GM19438 (cell line): ENCODE data around the gene MLNR.

Experiments used
- ATAC-seq: cut with Tn5 transposase; IDR thresholded peaks from one replicate; pipeline ENCODE4 v1.9.1; 2021; ENCODE audit warnings: low read depth; ENCODE audit not compliant: unreplicated experiment

MLNR gene

GRCh38 chr13:49220036-49220855 lies at the start of gene MLNR:
TSS of gene MLNR (plus strand) at chr13:49220338. CDS start at chr13:49220338, 0 bp downstream.
- ATAC-seq: no peak

- ATAC-seq: no peak
Measured at GRCh38 chr13:49171359-49171758, 48.8 kb upstream of the MLNR start.

- no peak for ATAC-seq
Measured at GRCh38 chr13:49183672-49184325, 36.3 kb upstream of the MLNR start.

- ATAC-seq: no peak
Measured at GRCh38 chr13:49184621-49185020, 35.5 kb upstream of the MLNR start.

GRCh38 chr13:49185264-49185663 lies 34.9 kb upstream of the MLNR start:
- no peak for ATAC-seq

- ATAC-seq: no peak
Measured at GRCh38 chr13:49190901-49191300, 29.2 kb upstream of the MLNR start.

- ATAC-seq: no peak
Measured at GRCh38 chr13:49206641-49207040, 13.5 kb upstream of the MLNR start.

- ATAC-seq: no peak
Measured at GRCh38 chr13:49208619-49209018, 11.5 kb upstream of the MLNR start.

GRCh38 chr13:49210114-49210513 lies 10.0 kb upstream of the MLNR start:
- no peak for ATAC-seq

GRCh38 chr13:49210669-49211068 lies 9.5 kb upstream of the MLNR start:
- ATAC-seq: no peak

- ATAC-seq: no peak
Measured at GRCh38 chr13:49213539-49213938, 6.6 kb upstream of the MLNR start.

GRCh38 chr13:49213997-49214916 lies 5.9 kb upstream of the MLNR start:
- ATAC-seq: no peak

- no peak for ATAC-seq
Measured at GRCh38 chr13:49214917-49215376, 5.2 kb upstream of the MLNR start.

- no peak for ATAC-seq
Measured at GRCh38 chr13:49216334-49216733, 3.8 kb upstream of the MLNR start.

GRCh38 chr13:49217962-49218492 lies 2.1 kb upstream of the MLNR start:
- no peak for ATAC-seq

GRCh38 chr13:49218493-49219051 lies 1.6 kb upstream of the MLNR start:
- no peak for ATAC-seq

GRCh38 chr13:49219647-49220035 lies 497 bp upstream of the MLNR start:
- no peak for ATAC-seq

- no peak for ATAC-seq
Measured at GRCh38 chr13:49220856-49221589, 885 bp downstream of the MLNR start.

- no peak for ATAC-seq
Measured at GRCh38 chr13:49221590-49221965, 1.4 kb downstream of the MLNR start.
